GM19238 (cell line): ENCODE data around the gene MAN2B2.

Experiments used
- DNase-seq: peaks from one replicate; pipeline ENCODE4 v3.0.0; 2011; ENCODE audit warnings: low spot score; ENCODE audit not compliant: insufficient read length

MAN2B2 gene

GRCh38 chr4:6592804-6593563 lies 18.0 kb downstream of the MAN2B2 start:
- DNase-seq = no peak

GRCh38 chr4:6594341-6594740 lies 19.4 kb downstream of the MAN2B2 start:
- no peak for DNase-seq

- no peak for DNase-seq
These were observed 19.9 kb downstream of the MAN2B2 start for GRCh38 chr4:6594826-6595355.

GRCh38 chr4:6595897-6596537 lies 21.0 kb downstream of the MAN2B2 start:
- DNase-seq = no peak

GRCh38 chr4:6596948-6597347 lies 22.0 kb downstream of the MAN2B2 start:
- no peak for DNase-seq

- DNase-seq = no peak
These were observed 23.1 kb downstream of the MAN2B2 start for GRCh38 chr4:6598127-6598526.

GRCh38 chr4:6598641-6599040 lies 23.7 kb downstream of the MAN2B2 start:
- DNase-seq = no peak

- no peak for DNase-seq
These were observed 26.8 kb downstream of the MAN2B2 start for GRCh38 chr4:6601661-6602250.

- no peak for DNase-seq
These were observed 27.3 kb downstream of the MAN2B2 start for GRCh38 chr4:6602289-6602688.

GRCh38 chr4:6603128-6603527 lies 28.1 kb downstream of the MAN2B2 start:
- DNase-seq = no peak

- no peak for DNase-seq
These were observed 30.1 kb downstream of the MAN2B2 start for GRCh38 chr4:6605114-6605513.

GRCh38 chr4:6605605-6606004 lies 30.6 kb downstream of the MAN2B2 start:
- DNase-seq = no peak

GRCh38 chr4:6606465-6607235 lies 31.7 kb downstream of the MAN2B2 start:
- DNase-seq = no peak

GRCh38 chr4:6607368-6608055 lies 32.5 kb downstream of the MAN2B2 start:
- no peak for DNase-seq

- no peak for DNase-seq
These were observed 33.9 kb downstream of the MAN2B2 start for GRCh38 chr4:6608758-6609414.

- no peak for DNase-seq
These were observed 34.6 kb downstream of the MAN2B2 start for GRCh38 chr4:6609415-6610079.

- no peak for DNase-seq
These were observed 36.0 kb downstream of the MAN2B2 start for GRCh38 chr4:6610856-6611430.

GRCh38 chr4:6612961-6613675 lies 38.1 kb downstream of the MAN2B2 start:
- DNase-seq = no peak
